SIG-M5 treated with dmso at 0.1 percent for 504 hours (cell line): Measurements from ENCODE around the gene PPFIA1.

Experiments
- DNase-seq: peaks from one replicate; lab custom pipeline; 2025; ENCODE audit not compliant: unreplicated experiment; lab: John Stamatoyannopoulos, UW

Gene PPFIA1

GRCh38 chr11:70270104-70270876, at the start of gene PPFIA1:
PPFIA1 (plus strand) TSS chr11:70270690; CDS start chr11:70272173, 1,483 bp downstream.
- peak; percentile 86 for DNase-seq

DNA sequence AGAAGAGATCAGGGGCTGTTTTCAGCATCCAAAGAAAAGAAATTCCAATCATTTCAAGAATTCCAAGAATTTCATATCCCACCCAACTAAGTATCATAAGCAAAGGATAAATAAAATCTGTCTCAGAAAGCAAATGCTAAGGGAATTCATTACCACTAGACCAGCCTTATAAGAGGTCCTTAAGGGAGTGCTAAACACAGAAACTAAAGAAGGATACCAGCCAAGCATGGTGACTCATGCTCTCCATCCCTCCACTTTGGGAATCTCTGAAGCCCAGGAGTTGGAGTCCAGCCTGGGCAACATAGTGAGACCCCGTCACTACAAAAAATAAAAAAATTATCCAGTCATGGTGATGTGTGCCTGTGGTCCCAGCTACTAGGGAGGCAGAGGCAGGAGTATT, 49.6 kb upstream of the PPFIA1 start:
- no peak for DNase-seq

DNA sequence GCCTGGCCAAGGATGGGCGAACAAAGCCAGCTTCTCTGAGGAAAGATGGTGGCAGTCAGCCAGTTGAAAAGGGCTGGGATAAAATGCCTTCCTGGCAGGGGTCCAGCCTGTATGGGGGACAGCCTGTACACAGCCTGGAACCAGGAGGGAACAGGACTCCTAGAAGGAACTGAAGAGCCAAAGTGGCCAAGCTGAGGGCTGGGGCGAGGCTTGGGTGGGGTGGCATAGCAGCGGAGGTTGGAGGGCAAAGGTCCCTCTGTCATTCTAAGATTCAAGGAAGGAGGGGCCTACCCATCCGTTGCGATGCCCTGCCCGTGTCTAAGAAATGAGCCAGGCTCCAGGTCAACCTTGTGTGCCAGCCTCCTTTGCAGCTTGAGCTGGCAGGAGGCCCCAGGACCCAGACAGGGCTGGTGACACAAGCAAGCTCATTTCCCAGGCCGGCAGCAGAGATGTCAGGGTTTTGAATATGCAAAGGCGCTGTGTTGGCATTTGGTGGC, 44.8 kb upstream of the PPFIA1 start:
- DNase-seq, result no peak

DNA sequence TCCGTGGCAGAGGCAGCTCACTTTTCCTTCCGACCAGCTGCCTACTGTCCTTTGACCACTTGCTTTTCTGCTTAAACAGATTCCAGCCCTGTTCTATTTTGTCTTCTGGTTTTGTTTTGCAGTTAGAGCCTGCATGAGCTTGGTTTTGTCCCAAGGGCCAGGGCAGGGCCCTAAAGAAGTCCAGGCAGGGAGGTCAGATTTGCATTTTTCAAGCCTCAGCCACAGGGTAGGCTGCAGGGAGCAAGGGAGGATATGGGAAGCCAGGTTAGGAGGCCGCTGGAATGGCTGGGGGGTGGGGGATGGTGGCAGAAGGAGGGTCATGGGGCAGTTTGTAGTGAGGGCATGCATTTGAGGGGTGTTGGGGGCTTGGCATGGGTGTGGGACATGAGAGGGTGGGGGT, 44.3 kb upstream of the PPFIA1 start:
- DNase-seq, result no peak

DNA sequence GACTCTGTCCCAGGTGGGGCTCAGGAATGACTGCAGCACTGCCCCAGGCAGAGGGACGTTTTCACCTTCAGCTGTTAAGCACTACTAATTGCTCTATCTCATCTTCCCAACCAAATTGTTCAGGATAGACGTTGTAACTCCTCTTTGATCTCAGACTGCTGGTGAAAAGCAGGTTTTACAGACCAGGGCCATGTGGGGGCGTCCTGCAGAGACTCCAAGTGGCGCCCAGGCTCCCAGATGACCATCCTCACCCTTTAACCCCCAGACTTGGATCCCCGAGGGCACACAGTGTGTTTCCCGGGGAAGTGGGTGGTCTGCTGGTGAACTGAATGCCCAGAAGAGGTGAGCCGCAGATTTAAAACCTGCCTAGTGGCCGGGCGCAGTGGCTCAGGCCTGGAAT, 43.5 kb upstream of the PPFIA1 start:
- DNase-seq, result peak; percentile 3

- no peak for DNase-seq
Measured at GRCh38 chr11:70229737-70230136, 40.8 kb upstream of the PPFIA1 start.

DNA sequence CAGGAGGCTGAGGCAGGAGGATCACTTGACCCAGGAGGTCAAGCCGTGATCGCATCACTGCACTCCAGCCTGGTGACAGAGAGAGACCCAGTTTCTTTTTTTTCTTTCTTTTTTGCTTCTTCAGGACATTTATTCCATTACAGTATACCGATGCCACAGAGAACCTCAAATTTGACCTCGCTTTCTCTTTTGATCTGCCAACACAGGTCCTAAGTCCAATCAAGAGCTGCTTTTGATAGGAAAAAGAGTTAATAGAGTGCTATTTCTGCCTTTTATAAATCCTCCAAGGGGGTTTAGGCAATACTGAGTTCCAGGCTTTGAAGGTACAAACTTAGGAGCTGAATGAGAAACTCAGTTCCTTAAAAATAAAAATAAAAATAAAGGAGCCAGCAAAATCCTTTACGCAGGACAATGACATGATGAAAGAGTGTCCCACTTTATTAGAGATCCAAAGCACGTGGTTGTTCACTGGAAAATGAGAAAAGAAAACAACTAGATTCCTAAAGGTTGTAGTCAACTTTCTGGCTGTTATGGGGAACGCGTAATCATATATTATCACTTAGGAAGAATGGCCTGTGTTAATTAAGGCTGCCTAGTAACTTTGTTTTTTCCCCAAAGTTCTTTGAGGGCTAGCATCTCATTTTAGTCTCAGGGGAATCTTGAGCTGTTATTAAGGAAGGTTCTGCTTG, 40.2 kb upstream of the PPFIA1 start:
- DNase-seq, result no peak

GRCh38 chr11:70230840-70231710, 39.4 kb upstream of the PPFIA1 start:
- no peak for DNase-seq

GRCh38 chr11:70233034-70233433, 37.5 kb upstream of the PPFIA1 start:
- no peak for DNase-seq

GRCh38 chr11:70233511-70233934, 37.0 kb upstream of the PPFIA1 start:
- peak; percentile 83 for DNase-seq

DNA sequence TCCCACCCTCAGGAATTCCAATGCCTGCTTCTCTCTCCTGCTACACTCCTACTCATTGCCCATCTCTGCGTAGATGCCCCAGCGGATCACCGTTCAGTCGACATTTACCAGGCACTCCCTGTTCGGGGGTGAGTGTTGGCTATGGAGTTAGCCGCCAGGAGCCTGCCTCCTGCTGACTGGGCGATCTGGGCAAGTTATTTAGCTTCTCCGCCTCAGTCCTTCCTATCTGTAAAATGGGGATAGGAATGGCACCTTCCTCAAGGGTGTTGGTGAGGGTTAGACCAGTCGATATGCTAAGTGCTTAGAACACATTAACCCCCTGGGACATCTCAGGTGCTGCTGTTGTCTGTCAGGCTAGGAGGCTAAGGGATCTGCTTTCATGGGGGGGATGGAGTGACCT, 36.5 kb upstream of the PPFIA1 start:
- no peak for DNase-seq

DNA sequence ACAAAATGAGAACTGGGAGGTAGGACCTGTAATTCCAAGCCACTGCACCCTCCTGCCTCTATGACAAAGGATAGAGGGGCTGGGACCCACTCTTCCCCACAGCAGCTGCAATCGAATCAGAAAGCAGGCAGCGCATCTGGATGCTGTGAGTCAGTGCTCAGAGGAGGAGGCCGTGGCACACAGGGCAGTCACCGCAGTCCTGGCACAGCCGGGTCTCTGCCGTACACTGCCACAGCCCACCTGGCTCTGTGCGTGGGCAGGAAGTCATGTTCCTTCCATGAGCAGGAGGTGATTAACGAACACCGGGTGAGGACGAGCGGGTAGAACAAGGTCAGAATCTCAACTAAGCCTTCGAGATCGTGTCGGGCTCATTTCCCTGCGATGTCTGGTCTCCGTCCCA, 30.2 kb upstream of the PPFIA1 start:
- DNase-seq, result no peak

DNA sequence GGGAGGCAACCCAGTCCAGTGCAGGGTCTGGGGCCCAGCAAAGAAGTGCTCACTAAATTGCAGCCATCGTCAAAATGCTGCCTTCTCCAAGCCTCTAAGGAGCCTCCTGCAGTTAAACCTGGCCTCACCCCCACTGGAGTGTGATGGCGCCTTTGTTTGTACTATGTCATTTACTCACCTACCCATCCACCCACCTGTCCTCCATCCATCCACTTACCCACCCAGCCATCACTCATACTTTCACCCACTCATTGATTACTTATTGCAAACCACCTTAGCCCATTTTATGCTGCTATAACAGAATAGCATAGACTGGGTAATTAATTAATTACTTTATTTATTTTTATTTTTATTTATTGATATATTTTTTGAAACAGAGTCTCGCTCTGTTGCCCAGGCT, 28.8 kb upstream of the PPFIA1 start:
- no peak for DNase-seq

DNA sequence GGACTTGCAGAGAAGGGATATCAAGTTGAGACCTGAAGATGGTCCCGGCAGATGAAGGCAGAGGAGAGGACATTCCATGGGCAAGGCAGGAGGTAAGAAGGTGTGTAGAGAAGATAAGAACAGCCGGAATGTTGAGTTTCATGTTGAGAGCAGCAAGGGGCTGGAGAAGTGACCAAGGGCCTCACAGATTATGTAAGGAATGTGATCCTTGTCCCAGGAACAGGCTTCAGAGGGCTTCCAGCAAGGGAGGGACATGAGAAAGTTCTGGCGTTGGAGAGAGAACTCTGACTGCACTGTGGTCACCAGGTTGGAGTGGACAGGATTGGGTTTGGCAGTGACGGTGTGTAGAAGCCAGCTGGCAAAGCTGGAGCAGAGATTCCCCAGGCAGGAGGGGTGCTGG, 27.6 kb upstream of the PPFIA1 start:
- no peak for DNase-seq

DNA sequence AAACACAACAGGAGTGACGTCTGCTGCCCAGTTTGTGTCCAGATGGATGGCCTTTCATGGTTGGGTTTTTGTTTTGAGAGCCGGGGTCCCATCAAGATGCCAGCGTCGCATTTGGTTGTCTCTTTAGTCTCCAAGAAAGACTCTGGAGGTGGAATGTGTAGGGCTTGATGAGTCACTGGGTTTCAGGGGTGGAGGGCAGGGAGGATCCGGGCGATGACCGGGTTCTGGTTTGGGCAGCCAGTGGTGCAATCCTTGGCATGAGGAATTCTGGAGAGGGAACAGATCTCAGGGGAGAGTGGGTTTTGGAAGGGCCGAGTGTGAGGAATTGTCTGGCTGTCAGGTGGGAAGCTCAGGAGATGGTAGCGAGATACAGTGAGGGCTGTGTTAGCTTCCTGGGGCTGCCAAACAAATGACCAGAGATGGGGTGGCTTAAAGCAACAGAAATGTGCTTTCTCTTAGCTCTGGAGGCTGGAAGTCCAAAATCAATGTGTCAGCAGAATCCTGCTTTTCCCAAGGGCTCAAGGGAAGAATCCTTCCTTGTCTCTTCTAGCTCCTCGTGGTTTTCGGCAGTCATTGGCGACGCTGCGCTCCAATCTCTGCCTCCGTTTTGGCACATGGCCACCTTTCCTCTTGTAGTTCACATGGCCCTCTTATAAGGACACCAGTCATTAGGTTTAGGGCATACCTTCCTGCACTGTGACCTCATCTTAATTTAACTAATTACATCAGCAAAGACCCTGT, 26.4 kb upstream of the PPFIA1 start:
- no peak for DNase-seq

GRCh38 chr11:70244698-70245097, 25.8 kb upstream of the PPFIA1 start:
- DNase-seq, result no peak

DNA sequence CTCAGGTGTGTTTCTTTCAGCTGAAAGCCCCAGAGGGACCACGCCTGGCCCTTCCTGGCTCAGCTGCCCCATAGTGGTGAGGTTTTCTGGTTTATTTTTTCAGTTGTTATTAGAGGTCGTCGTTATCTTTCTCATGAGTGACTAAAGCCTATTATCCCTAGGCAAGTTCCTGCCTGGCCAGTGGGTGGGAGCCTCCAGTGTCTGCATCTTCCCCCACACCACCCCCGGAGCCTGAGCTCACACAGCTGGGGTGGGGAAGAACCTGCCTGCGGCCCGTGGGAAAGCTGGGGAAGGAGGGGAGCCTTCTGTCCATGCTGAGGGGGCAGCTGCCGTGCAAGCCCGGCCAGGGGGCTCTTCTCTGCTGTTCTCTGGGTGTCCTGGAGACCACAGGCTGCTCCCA, 24.3 kb upstream of the PPFIA1 start:
- DNase-seq, result no peak

GRCh38 chr11:70247042-70247709, 23.3 kb upstream of the PPFIA1 start:
- DNase-seq, result no peak

DNA sequence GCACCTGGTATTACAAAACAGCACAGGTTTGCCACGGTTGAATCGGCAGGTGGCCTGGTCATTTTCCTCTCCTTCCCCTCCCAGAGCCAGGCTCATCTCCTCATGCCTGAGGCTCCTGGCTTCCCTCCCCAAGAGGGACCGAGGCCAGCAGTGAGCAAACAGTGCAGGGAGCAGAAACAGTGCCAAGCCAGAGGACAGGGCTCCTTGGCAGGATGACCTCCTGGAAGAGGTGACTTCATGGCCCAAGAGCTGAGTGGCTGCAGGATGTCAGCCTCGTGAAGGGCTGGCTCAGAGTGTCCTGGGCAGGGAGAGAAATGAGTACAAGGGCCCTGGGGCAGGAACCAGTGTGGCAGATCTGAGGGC, 22.8 kb upstream of the PPFIA1 start:
- no peak for DNase-seq
